Measurements from ENCODE around the gene GAS7. TPM values are rescaled to one million over a fixed set of nuclear protein-coding genes. Genes with fewer than 3 reads are reported as not detected.

GAS7 gene
- total RNA-seq, 1 experiment from 2014 or later: 6.0 TPM

GRCh38 chr17:10135539-10136257 is 62.7 kb downstream of the GAS7 start:
- 0 out of 4 replicates have a peak, but pooled peaks cover 0 to 2% of the 10 kb centered on the region in 2 experiments for H3K4me1 Mint-ChIP-seq
- Histone ChIP-seq H3K79me2 (ENCODE audit: insufficient read depth, low read length) (no peaks in the 10 kb centered on the region), H3K18ac (ENCODE audit: insufficient read length, low read depth, low read length) (no peak overlapping the region), H3K9me3 (ENCODE audit: control insufficient read depth, low read depth, low read length) (no peaks in the 10 kb centered on the region), H3K9ac (ENCODE audit: extremely low read depth, insufficient read length, low read length) (no peak overlapping the region), H3K27me3 (ENCODE audit: insufficient read depth, low read length) (no peaks in the 10 kb centered on the region), H4K91ac (ENCODE audit: insufficient read length, low read depth, low read length) (no peak overlapping the region), H2BK20ac (ENCODE audit: low read depth, low read length, poor library complexity, severe bottlenecking) (no peak overlapping the region), H2BK15ac (ENCODE audit: low read depth, low read length) (no peak overlapping the region), H3K14ac (ENCODE audit: insufficient read depth, low read length) (no peak overlapping the region; the same call in 1 of the 2 replicates), H2BK5ac (ENCODE audit: insufficient read length, low read length) (no peak overlapping the region), H2AK5ac (ENCODE audit: insufficient read length, low read length) (no peak overlapping the region), H4K20me1 (ENCODE audit: control insufficient read depth, insufficient read depth, insufficient read length) (no peaks in the 10 kb centered on the region), H3K56ac (ENCODE audit: insufficient read length, low read depth, low read length) (no peak overlapping the region), H4K8ac (replicated peaks; ENCODE audit: insufficient read length, low read depth, low read length) (no peak overlapping the region), H3K23ac (ENCODE audit: insufficient read length, low read depth, low read length) (no peak overlapping the region), H3K4me2 (ENCODE audit: insufficient read depth, insufficient read length, low read length) (no peak overlapping the region), H2BK12ac (ENCODE audit: insufficient read length, low read depth, low read length) (no peak overlapping the region), H2BK120ac (ENCODE audit: low read depth, low read length, poor library complexity, severe bottlenecking) (no peak overlapping the region), H3K23me2 (ENCODE audit: insufficient read length, low read depth, low read length, poor library complexity, severe bottlenecking) (no peaks in the 10 kb centered on the region), H4K5ac (ENCODE audit: insufficient read length, low read depth, low read length) (no peak overlapping the region), H2AFZ (ENCODE audit: low read length) (no peak overlapping the region), H3T11ph (ENCODE audit: low read length) (no peak overlapping the region), H3K4ac (ENCODE audit: low read depth, low read length) (no peak overlapping the region), H3K4me1 (ENCODE audit: insufficient read depth, low read length) (no peaks in the 10 kb centered on the region), H3K27ac (ENCODE audit: insufficient read length, low read depth, low read length) (no peak overlapping the region), H3K79me1 (ENCODE audit: insufficient read depth, low read depth, low read length, poor library complexity, severe bottlenecking) (no peaks in the 10 kb centered on the region)
- DNase-seq: no peak
- no peak overlapping the region for H3K4me3 Mint-ChIP-seq
- H3K9me3 Mint-ChIP-seq: no peaks in the 10 kb centered on the region
- TF ChIP-seq CTCF (conservative IDR thresholded peaks at IDR 0.05): no peak
- no peaks in the 10 kb centered on the region for H3K27me3 Mint-ChIP-seq (ENCODE audit: low read depth)
- no peaks in the 10 kb centered on the region for H3K36me3 Mint-ChIP-seq (ENCODE audit: insufficient read depth in 1 of 3, low read depth in 3 of 3)
- no CpG with 5 or more reads among the region's 12 CpGs for WGBS (ENCODE audit: extremely low coverage, insufficient read length, low lambda C conversion rate)
- peak overlapping the region in 1 of 3 experiments; percentile 34; a peak in 1 of 7 replicates for H3K27ac Mint-ChIP-seq
